ENCODE results near the gene KAZN.

The KAZN gene

GRCh38 chr1:14599183-14599791 lies 802 bp downstream of the KAZN start (continued):
- TF ChIP-seq REST (tag by site-specific recombination; IDR thresholded peaks at IDR 0.05) = no peak
- peak; percentile 33; the same call in 1 of the 2 replicates for TF ChIP-seq ZBTB11 (tag by site-specific recombination; conservative IDR thresholded peaks at IDR 0.05; ENCODE audit: low read depth)
- no peak for TF ChIP-seq ZNF19 (tag by site-specific recombination; IDR thresholded peaks at IDR 0.05; ENCODE audit: low read depth)
- no peak for TF ChIP-seq ZNF132 (tag by site-specific recombination; IDR thresholded peaks at IDR 0.05; ENCODE audit: borderline replicate concordance)
- TF ChIP-seq ZNF423 (tag by site-specific recombination; IDR thresholded peaks at IDR 0.05) = no peak
- TF ChIP-seq ZSCAN18 (tag by site-specific recombination; IDR thresholded peaks at IDR 0.05) = no peak
- no peak for TF ChIP-seq GLIS2 (tag by site-specific recombination; IDR thresholded peaks at IDR 0.05)
- TF ChIP-seq MYNN (tag by site-specific recombination; IDR thresholded peaks at IDR 0.05; ENCODE audit: borderline replicate concordance) = no peak
- no peak for TF ChIP-seq ZNF837 (tag by site-specific recombination; IDR thresholded peaks at IDR 0.05)
- no peak for TF ChIP-seq ZNF560 (tag by site-specific recombination; IDR thresholded peaks at IDR 0.05; ENCODE audit: borderline replicate concordance)
- no peak for TF ChIP-seq ZNF341 (tag by site-specific recombination; IDR thresholded peaks at IDR 0.05; ENCODE audit: low read depth)
- TF ChIP-seq SP7 (tag by site-specific recombination; IDR thresholded peaks at IDR 0.05) = no peak
- TF ChIP-seq TRIM28 (IDR thresholded peaks at IDR 0.05; ENCODE audit: borderline replicate concordance, low read length) = no peak
- TF ChIP-seq ZNF112 (tag by site-specific recombination; IDR thresholded peaks at IDR 0.05) = no peak
- TF ChIP-seq ZNF629 (tag by site-specific recombination; IDR thresholded peaks at IDR 0.05) = no peak
- no peak for TF ChIP-seq ZNF274 (IDR thresholded peaks at IDR 0.05; ENCODE audit: low read length)
- no peak for TF ChIP-seq ZNF274 (tag by site-specific recombination; IDR thresholded peaks at IDR 0.05; ENCODE audit: borderline replicate concordance)
- TF ChIP-seq ZNF426 (tag by site-specific recombination; IDR thresholded peaks at IDR 0.05) = no peak
- TF ChIP-seq ZNF707 (tag by site-specific recombination; IDR thresholded peaks at IDR 0.05) = no peak
- no peak for TF ChIP-seq ZNF571 (tag by site-specific recombination; IDR thresholded peaks at IDR 0.05)
- no peak for TF ChIP-seq ZNF121 (tag by site-specific recombination; IDR thresholded peaks at IDR 0.05)
- no peak for TF ChIP-seq ZNF555 (tag by site-specific recombination; conservative IDR thresholded peaks at IDR 0.05)
- TF ChIP-seq HOXC10 (CRISPR knock-in tag; IDR thresholded peaks at IDR 0.05) = no peak
- TF ChIP-seq ZNF23 (tag by site-specific recombination; IDR thresholded peaks at IDR 0.05; ENCODE audit: borderline replicate concordance) = no peak
- TF ChIP-seq KLF9 (tag by site-specific recombination; IDR thresholded peaks at IDR 0.05; ENCODE audit: low read depth) = no peak
- peak; percentile 49 for TF ChIP-seq ZBTB10 (tag by site-specific recombination; IDR thresholded peaks at IDR 0.05)
- no peak for TF ChIP-seq ZNF10 (tag by site-specific recombination; IDR thresholded peaks at IDR 0.05)
- TF ChIP-seq ZNF558 (tag by site-specific recombination; IDR thresholded peaks at IDR 0.05) = no peak
- TF ChIP-seq ZNF530 (tag by site-specific recombination; IDR thresholded peaks at IDR 0.05; ENCODE audit: low read depth) = no peak
- no peak for TF ChIP-seq ZNF704 (tag by site-specific recombination; IDR thresholded peaks at IDR 0.05)

All from HEK293 (cell line).